HG03060 (cell line): Measurements from ENCODE around the gene LSM10.

Source experiments
- ATAC-seq: cut with Tn5 transposase; IDR thresholded peaks from one replicate; pipeline ENCODE4 v1.9.1; 2021; ENCODE audit warnings: low read depth, moderate number of reproducible peaks; ENCODE audit not compliant: unreplicated experiment

The LSM10 gene

GRCh38 chr1:36411674-36412648 is 14.3 kb upstream of the LSM10 start:
- no peak for ATAC-seq

DNA sequence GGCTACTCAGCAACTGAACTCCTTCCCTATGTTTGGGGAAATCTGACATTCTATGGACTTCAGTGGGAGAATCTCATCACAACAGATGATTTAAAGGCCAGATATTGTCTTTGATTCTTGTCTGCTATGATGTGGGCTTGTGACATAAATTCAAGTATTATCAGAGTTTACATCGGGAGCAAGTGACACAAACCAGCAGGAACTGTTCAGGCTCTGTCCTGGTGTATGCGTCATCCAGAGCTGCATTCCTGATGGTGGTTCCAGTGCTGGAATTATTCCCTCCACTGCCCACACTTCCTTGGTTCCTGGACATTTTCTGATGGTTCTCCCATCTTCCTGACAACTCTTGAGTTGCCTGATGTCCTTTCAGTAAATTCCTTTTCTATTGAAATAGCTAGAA is 10.8 kb upstream of the LSM10 start:
- no peak for ATAC-seq

DNA sequence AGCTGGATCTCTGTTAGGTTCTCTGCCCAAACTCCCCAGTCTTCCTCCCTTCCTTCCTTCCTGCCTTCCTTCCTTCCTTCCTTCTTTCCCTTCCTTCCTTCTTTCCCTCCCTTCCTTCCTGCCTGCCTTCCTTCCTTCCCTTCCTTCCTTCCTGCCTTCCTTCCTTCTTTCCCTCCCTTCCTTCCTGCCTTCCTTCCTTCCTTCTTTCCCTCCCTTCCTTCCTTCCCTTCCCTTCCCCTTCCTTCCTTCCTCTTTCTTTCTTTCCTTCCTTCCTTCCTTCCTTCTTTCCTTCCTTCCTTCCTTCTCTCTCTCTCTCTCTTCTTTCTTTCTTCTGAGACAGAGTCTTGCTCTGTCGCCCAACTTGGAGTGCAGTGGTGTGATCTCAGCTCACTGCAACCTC is 8.7 kb upstream of the LSM10 start:
- ATAC-seq: no peak

- ATAC-seq: no peak
Observed at GRCh38 chr1:36402504-36402890, 4.8 kb upstream of the LSM10 start.

GRCh38 chr1:36401602-36402503 is 4.1 kb upstream of the LSM10 start:
- ATAC-seq: no peak

- ATAC-seq: no peak
Observed at GRCh38 chr1:36400825-36401601, 3.3 kb upstream of the LSM10 start.

DNA sequence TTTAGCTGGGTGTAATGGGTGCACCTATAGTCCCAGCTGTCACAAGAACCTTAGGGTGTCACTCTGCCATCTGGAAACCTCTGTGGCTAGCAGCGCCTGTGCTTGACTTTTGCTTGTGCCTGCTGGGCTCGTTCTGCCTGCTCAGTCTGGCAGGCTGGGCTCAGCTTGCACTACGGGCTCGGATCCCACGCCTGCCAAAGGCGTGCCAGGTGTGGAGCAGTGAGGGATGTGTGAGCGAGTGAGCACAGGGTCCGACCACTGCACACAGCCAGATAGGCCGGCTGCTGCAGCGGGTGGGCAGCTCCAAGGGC is 2.8 kb upstream of the LSM10 start:
- ATAC-seq: no peak

- ATAC-seq: no peak
Observed at GRCh38 chr1:36398370-36398977, 766 bp upstream of the LSM10 start.

DNA sequence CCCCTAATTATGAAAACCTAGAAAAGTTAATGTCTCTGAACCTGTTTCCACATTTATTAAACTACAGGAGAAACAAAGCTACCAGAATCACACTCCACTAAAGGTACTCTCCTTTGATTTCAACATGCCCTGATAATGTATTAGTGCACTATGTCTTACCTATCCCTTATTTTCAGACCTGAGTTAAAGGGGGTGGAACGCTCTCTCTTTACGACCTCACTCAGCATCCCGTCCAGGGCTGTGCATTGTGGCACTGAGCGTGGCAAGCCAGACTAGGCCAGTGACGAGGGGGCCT is 678 bp downstream of the LSM10 start:
- ATAC-seq: no peak

DNA sequence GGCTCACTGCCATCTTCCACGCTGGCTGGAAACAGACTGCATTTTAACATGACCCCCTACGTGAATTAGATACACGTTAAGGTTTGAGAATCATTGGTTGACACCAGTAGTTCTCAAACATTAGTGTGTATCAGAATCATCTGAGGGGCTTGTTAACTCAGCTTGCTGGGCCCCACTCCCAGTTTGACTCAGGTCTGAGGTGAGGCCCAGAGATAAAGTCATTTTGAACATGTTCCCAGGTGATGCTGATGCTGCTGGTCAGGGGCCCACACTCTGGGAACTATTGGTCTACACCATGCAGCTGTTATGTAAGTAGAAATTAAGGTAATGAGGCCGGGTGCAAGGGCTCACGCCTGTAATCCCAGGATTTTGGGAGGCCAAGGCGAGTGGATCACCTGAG is 1.3 kb downstream of the LSM10 start:
- no peak for ATAC-seq

DNA sequence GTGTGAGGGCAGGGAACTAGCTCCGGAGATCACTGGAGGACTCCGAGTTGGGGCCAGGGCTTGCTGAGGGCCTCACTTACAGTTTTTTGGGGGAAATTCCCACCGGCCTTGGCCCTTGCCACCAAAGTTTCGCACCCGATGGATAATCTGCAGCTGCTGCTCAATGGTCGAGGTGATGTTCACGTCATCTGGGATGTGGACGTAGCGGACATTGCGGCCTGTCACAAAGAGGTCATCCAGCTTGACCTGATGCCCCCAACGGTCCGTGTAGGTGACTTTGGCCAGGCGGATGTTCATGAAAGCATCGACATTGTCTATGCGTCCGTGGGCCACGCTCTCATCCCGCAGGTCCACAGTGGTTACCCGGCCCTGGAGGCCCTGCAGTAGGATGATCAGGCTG is 4.0 kb downstream of the LSM10 start:
- no peak for ATAC-seq

- ATAC-seq: no peak
Observed at GRCh38 chr1:36392836-36393235, 4.9 kb downstream of the LSM10 start.

GRCh38 chr1:36391271-36391670 is 6.4 kb downstream of the LSM10 start:
- no peak for ATAC-seq

DNA sequence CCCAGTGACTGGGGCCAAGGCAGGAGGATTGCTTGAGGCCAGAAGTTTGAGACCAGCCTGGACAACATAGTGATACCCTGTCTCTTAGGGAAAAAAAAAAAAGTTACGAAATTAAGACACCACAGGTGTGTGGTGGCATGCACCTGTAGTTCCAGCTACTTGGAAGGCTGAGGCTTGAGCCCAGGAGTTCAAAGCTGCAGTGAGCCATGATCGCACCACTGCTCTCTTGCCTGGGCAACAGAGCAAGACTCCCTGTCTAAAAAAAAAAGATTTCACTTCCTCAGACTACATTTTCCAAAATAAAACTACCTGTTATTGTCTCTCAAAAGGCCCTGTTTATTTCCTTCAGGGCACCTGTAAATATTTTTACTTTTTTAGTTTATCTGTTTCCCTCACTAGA is 7.3 kb downstream of the LSM10 start:
- no peak for ATAC-seq

- no peak for ATAC-seq
Observed at GRCh38 chr1:36389999-36390398, 7.7 kb downstream of the LSM10 start.

- no peak for ATAC-seq
Observed at GRCh38 chr1:36389261-36389660, 8.4 kb downstream of the LSM10 start.

GRCh38 chr1:36387141-36387949 is 10.4 kb downstream of the LSM10 start:
- ATAC-seq: no peak

- peak; percentile 34 for ATAC-seq
Observed at GRCh38 chr1:36386265-36387140, 11.2 kb downstream of the LSM10 start.
